Esophagus muscularis mucosa (tissue), 3 donors: ENCODE data around the gene CCDC34.

ENCODE experiments used
- POLR2AphosphoS5 ChIP-seq, 2 donors: sonication (generic); formaldehyde crosslinking; IDR thresholded peaks; one replicate each; pipeline ENCODE4 v1.6.1; 2017; ENCODE audit warnings: antibody characterized with exemption in 2 of 2
- TF ChIP-seq, protein P1 (sequence below), 3 experiments: fragments of 200-600 bp in 2 of 3; fragments of 450-650 bp in 1 of 3; sonication (generic) in 2 of 3; IDR thresholded peaks; one replicate each; pipeline ENCODE4 v1.5.1; 2017 to 2019; ENCODE audit warnings: antibody characterized with exemption in 3 of 3, mild to moderate bottlenecking in 2 of 3, moderate library complexity in 1 of 3

DNA sequence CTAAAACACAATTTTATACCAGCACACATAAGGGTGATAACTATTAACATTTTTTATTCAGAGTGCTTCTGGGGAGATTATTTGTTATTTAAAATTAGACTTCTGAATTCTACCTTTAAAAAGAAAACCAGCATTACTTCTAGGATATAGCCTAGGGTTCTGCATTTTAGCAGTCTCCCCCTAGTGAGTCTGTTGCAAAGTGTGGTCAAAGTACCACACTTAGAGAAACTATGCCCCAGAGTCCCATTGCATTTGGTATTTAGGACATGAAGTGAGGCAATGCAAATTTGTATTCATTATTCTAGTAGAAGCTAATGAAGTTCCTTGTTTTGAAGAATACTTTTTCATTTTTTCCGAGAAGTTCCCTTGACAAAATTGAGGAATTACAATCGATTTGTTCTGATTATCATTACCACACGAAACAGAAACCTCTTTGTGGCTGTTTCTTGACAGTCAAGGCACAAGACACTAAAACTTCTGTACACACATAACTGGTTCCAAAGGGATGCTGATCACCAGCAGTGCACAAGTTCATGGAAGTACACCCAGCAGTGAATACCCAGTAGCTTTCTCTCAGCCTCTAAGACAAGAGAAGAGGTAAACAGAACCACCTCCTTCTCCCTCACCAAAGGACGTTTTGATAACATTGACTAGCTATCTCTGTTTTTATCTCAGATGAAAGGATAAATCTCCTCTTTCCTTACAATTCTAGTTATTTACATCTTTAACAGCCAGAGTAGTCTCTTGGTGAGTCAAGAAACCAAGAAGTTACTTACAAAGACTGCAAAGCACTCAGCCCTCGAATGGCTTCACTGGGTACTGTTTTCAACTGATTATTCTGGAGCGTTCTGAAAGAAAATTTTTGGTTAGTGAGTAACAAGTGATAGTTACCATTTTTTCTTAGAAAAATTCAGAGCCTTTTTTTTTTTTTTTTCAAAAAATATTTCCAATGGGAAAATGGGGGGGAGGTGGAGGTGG, 27.6 kb upstream of the CCDC34 start:
- TF ChIP-seq, protein P1, sequence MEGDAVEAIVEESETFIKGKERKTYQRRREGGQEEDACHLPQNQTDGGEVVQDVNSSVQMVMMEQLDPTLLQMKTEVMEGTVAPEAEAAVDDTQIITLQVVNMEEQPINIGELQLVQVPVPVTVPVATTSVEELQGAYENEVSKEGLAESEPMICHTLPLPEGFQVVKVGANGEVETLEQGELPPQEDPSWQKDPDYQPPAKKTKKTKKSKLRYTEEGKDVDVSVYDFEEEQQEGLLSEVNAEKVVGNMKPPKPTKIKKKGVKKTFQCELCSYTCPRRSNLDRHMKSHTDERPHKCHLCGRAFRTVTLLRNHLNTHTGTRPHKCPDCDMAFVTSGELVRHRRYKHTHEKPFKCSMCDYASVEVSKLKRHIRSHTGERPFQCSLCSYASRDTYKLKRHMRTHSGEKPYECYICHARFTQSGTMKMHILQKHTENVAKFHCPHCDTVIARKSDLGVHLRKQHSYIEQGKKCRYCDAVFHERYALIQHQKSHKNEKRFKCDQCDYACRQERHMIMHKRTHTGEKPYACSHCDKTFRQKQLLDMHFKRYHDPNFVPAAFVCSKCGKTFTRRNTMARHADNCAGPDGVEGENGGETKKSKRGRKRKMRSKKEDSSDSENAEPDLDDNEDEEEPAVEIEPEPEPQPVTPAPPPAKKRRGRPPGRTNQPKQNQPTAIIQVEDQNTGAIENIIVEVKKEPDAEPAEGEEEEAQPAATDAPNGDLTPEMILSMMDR (IDR thresholded peaks at IDR 0.05) = no peak
- no peak for TF ChIP-seq POLR2AphosphoS5 (IDR thresholded peaks at IDR 0.05)
